Neural cell (in vitro differentiated cells): Measurements from ENCODE around the gene P2RY14. TPM values are rescaled to one million over a fixed set of nuclear protein-coding genes. Genes with fewer than 3 reads are reported as not detected.

Experiments
- H2AFZ ChIP-seq: fragments of 200-600, 300-800 bp; sonication (generic), shearing (Covaris generic); 2 replicates; pipeline ENCODE4 v1.6.0; 2014; ENCODE audit warnings: low read depth, mild to moderate bottlenecking, antibody characterized with exemption, low read length, moderate library complexity
- H3F3A ChIP-seq: fragments of 200-600 bp; shearing (Covaris generic); 2 replicates; pipeline ENCODE4 v1.6.1; 2016; ENCODE audit warnings: mild to moderate bottlenecking, moderate library complexity, mixed read lengths, antibody characterized with exemption, low read length; ENCODE audit not compliant: insufficient read depth, poor library complexity, severe bottlenecking
- H3K27ac ChIP-seq: fragments of 200-600, 300-800 bp; sonication (generic), shearing (Covaris generic); 2 replicates; pipeline ENCODE4 v1.5.1; 2014; ENCODE audit warnings: mild to moderate bottlenecking, low read length, moderate library complexity
- H3K27me3 ChIP-seq: fragments of 300-800, 200-600 bp; sonication (generic), shearing (Covaris generic); 2 replicates; pipeline ENCODE4 v1.6.0; 2014; ENCODE audit warnings: mild to moderate bottlenecking, low read depth, low read length, moderate library complexity; ENCODE audit not compliant: insufficient read depth
- H3K36me3 ChIP-seq: fragments of 300-800, 200-600 bp; sonication (generic), shearing (Covaris generic); 2 replicates; pipeline ENCODE4 v1.5.1; 2014; ENCODE audit warnings: mild to moderate bottlenecking, antibody characterized with exemption, low read length, moderate library complexity; ENCODE audit not compliant: insufficient read depth
- H3K4me2 ChIP-seq: fragments of 300-800, 200-600 bp; sonication (generic), shearing (Covaris generic); 2 replicates; pipeline ENCODE4 v1.6.0; 2014; ENCODE audit warnings: mild to moderate bottlenecking, low read length
- H3K4me3 ChIP-seq: fragments of 300-800, 200-600 bp; sonication (generic), shearing (Covaris generic); 2 replicates; pipeline ENCODE4 v1.5.1; 2014; ENCODE audit warnings: mild to moderate bottlenecking, low read length, moderate library complexity
- H3K79me2 ChIP-seq: fragments of 200-600 bp; shearing (Covaris generic); replicated peaks from 2 replicates; pipeline ENCODE4 v1.6.0; 2014; ENCODE audit warnings: mild to moderate bottlenecking, low read length, moderate library complexity; ENCODE audit not compliant: insufficient read depth
- H3K9ac ChIP-seq: fragments of 300-800, 200-600 bp; sonication (generic), shearing (Covaris generic); 2 replicates; pipeline ENCODE4 v1.6.1; 2016; ENCODE audit warnings: mild to moderate bottlenecking, low read length, mixed read lengths
- H3K9me2 ChIP-seq: fragments of 200-600 bp; shearing (Covaris generic); 2 replicates; pipeline ENCODE4 v1.6.1; 2016; ENCODE audit warnings: mild to moderate bottlenecking, low read length, mixed read lengths; ENCODE audit not compliant: insufficient read depth
- H3K9me3 ChIP-seq: fragments of 200-600, 300-800 bp; sonication (generic), shearing (Covaris generic); 2 replicates; pipeline ENCODE4 v1.6.1; 2016; ENCODE audit warnings: mild to moderate bottlenecking, mixed run types, low read length, moderate library complexity, mixed read lengths
- H4K20me1 ChIP-seq: fragments of 200-600 bp; shearing (Covaris generic); 2 replicates; pipeline ENCODE4 v1.6.1; 2016; ENCODE audit warnings: mild to moderate bottlenecking, mixed run types; ENCODE audit not compliant: insufficient read depth
- EP300 ChIP-seq: fragments of 450-650 bp; conservative IDR thresholded peaks from 2 replicates; pipeline ENCODE4 v1.6.1; 2014; ENCODE audit warnings: antibody characterized with exemption, mild to moderate bottlenecking, moderate library complexity; ENCODE audit not compliant: poor library complexity, severe bottlenecking
- EZH2 ChIP-seq: fragments of 200-600, 300-800 bp; shearing (Covaris generic), sonication (generic); IDR thresholded peaks from 2 replicates; pipeline ENCODE4 v1.6.1; 2014; ENCODE audit warnings: antibody characterized with exemption, low read length, borderline replicate concordance, mild to moderate bottlenecking; ENCODE audit not compliant: insufficient read depth, poor library complexity, severe bottlenecking
- MXI1 ChIP-seq: fragments of 450-650 bp; conservative IDR thresholded peaks from 2 replicates; pipeline ENCODE4 v1.6.1; 2014; ENCODE audit warnings: antibody characterized with exemption, mild to moderate bottlenecking; ENCODE audit not compliant: poor library complexity, severe bottlenecking
- POLR2AphosphoS5 ChIP-seq: IDR thresholded peaks from 2 replicates; pipeline ENCODE4 v1.6.1; 2012
- RAD21 ChIP-seq: fragments of 450-650 bp; conservative IDR thresholded peaks from 2 replicates; pipeline ENCODE4 v1.6.1; 2014; ENCODE audit warnings: antibody characterized with exemption, mild to moderate bottlenecking, moderate library complexity
- REST ChIP-seq: IDR thresholded peaks from 2 replicates; pipeline ENCODE4 v1.6.1; 2012; ENCODE audit warnings: borderline replicate concordance
- SMC3 ChIP-seq: fragments of 450-650 bp; conservative IDR thresholded peaks from 2 replicates; pipeline ENCODE4 v1.6.1; 2014; ENCODE audit warnings: antibody characterized with exemption, mild to moderate bottlenecking, moderate library complexity; ENCODE audit not compliant: poor library complexity
- TAF1 ChIP-seq: IDR thresholded peaks from 2 replicates; pipeline ENCODE4 v1.6.1; 2012; ENCODE audit warnings: low read depth
- polyA plus RNA-seq: library from polyadenylated mRNA; depleted of rRNA; stranded (reverse); fragments of >200 nt; gene quantifications from 2 replicates; pipeline ENCODE4 v1.2.3, GENCODE V29; 2014
- TF ChIP-seq, protein P1 (sequence below): fragments of 450-650 bp; IDR thresholded peaks from 2 replicates; pipeline ENCODE4 v1.5.1; 2014; ENCODE audit warnings: antibody characterized with exemption, mild to moderate bottlenecking, moderate library complexity; ENCODE audit not compliant: poor library complexity, severe bottlenecking

Gene P2RY14
- polyA plus RNA-seq, 1 donor from 2014 or later, result not detected

DNA sequence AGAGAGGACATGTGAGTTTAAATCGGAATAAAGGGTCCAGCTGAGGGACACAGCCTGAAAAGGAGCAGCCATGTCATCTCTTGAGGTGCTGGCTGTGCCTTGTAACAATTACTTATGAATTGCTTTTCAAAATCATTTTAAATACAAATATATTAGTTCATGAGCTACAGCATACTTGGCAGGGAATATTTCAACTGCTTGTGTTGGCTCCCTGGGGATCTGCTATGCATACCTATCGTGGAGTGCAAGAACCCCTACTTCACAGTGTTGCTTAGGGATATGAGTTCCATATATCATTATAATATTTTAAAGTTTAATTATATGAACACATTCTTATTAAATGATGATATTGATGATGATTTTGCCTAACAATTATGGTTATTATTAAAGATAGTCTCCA lies 19.1 kb upstream of the P2RY14 start:
- Histone ChIP-seq H3K4me3 (no peak overlapping the region), H3K36me3 (no peaks in the 10 kb centered on the region), H3K4me2 (no peak overlapping the region), H3K27me3 (no peaks in the 10 kb centered on the region), H3K9me3 (no peaks in the 10 kb centered on the region), H3K27ac (no peak overlapping the region), H3K9ac (no peak overlapping the region), H3K79me2 (no peaks in the 10 kb centered on the region), H3F3A (no peaks in the 10 kb centered on the region), H3K9me2 (no peaks in the 10 kb centered on the region), H4K20me1 (peaks cover 3% of the 10 kb centered on the region), H2AFZ (no peak overlapping the region)
- TF ChIP-seq, protein P1, sequence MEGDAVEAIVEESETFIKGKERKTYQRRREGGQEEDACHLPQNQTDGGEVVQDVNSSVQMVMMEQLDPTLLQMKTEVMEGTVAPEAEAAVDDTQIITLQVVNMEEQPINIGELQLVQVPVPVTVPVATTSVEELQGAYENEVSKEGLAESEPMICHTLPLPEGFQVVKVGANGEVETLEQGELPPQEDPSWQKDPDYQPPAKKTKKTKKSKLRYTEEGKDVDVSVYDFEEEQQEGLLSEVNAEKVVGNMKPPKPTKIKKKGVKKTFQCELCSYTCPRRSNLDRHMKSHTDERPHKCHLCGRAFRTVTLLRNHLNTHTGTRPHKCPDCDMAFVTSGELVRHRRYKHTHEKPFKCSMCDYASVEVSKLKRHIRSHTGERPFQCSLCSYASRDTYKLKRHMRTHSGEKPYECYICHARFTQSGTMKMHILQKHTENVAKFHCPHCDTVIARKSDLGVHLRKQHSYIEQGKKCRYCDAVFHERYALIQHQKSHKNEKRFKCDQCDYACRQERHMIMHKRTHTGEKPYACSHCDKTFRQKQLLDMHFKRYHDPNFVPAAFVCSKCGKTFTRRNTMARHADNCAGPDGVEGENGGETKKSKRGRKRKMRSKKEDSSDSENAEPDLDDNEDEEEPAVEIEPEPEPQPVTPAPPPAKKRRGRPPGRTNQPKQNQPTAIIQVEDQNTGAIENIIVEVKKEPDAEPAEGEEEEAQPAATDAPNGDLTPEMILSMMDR, result no peak
- TF ChIP-seq TAF1, result no peak
- no peak for TF ChIP-seq EP300
- TF ChIP-seq MXI1, result no peak
- no peak for TF ChIP-seq SMC3
- TF ChIP-seq EZH2, result no peak
- no peak for TF ChIP-seq POLR2AphosphoS5
- TF ChIP-seq RAD21, result no peak
- no peak for TF ChIP-seq REST

GRCh38 chr3:151296226-151296625 lies 17.9 kb upstream of the P2RY14 start:
- Histone ChIP-seq H2AFZ (no peak overlapping the region), H3K27ac (no peak overlapping the region), H3K36me3 (no peaks in the 10 kb centered on the region)

More at GRCh38 chr3:151296226-151296625, 17.9 kb upstream of the P2RY14 start:
- H3K27me3 ChIP-seq, result no peaks in the 10 kb centered on the region
- H3K9ac ChIP-seq, result no peak overlapping the region
- peaks cover 3% of the 10 kb centered on the region for H4K20me1 ChIP-seq
- no peaks in the 10 kb centered on the region for H3K9me2 ChIP-seq
- no peaks in the 10 kb centered on the region for H3K9me3 ChIP-seq
- TF ChIP-seq REST, result no peak
- TF ChIP-seq EP300, result no peak
- no peak for TF ChIP-seq POLR2AphosphoS5
- H3K4me2 ChIP-seq, result no peak overlapping the region
- H3K79me2 ChIP-seq, result no peaks in the 10 kb centered on the region
- H3F3A ChIP-seq, result no peaks in the 10 kb centered on the region
- H3K4me3 ChIP-seq, result no peak overlapping the region
